Transverse colon (tissue), 3 donors: ENCODE measurements around the gene CDK17.

Experiments used
- POLR2A ChIP-seq: fragments of 450-650 bp; IDR thresholded peaks from one replicate; pipeline ENCODE4 v1.6.1; 2016; ENCODE audit warnings: antibody characterized with exemption, mild to moderate bottlenecking, moderate library complexity
- TF ChIP-seq, protein P1 (sequence below), 5 experiments: fragments of 200-600 bp in 3 of 5; fragments of 450-650 bp in 2 of 5; sonication (generic) in 3 of 5; IDR thresholded peaks; 1 replicate in 2 of 5; 2 replicates in 3 of 5; pipeline ENCODE4 v1.5.1; 2016 to 2017; ENCODE audit warnings: antibody characterized with exemption in 5 of 5, inconsistent platforms in 3 of 5, mild to moderate bottlenecking in 2 of 5, moderate library complexity in 1 of 5

DNA sequence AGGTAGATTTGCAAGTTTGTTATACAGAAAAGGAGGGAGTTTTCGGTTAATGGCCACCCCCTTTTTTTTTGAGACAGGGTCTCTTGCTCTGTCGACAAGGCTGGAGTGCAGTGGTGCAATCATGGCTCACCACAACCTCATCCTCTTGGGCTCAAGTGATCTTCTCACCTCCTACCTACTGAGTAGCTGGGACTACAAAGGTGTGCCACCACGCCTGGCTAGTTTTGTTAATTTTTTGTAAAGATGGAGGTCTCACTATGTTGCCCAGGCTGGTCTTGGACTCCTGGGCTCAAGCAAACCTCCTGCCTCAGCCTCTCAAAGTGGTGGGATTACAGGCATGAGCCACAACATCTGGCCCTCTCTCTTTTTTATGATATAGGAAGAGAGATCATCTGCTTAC is 94.6 kb downstream of the CDK17 start:
- TF ChIP-seq, protein P1, sequence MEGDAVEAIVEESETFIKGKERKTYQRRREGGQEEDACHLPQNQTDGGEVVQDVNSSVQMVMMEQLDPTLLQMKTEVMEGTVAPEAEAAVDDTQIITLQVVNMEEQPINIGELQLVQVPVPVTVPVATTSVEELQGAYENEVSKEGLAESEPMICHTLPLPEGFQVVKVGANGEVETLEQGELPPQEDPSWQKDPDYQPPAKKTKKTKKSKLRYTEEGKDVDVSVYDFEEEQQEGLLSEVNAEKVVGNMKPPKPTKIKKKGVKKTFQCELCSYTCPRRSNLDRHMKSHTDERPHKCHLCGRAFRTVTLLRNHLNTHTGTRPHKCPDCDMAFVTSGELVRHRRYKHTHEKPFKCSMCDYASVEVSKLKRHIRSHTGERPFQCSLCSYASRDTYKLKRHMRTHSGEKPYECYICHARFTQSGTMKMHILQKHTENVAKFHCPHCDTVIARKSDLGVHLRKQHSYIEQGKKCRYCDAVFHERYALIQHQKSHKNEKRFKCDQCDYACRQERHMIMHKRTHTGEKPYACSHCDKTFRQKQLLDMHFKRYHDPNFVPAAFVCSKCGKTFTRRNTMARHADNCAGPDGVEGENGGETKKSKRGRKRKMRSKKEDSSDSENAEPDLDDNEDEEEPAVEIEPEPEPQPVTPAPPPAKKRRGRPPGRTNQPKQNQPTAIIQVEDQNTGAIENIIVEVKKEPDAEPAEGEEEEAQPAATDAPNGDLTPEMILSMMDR (IDR thresholded peaks at IDR 0.05): no peak
- no peak for TF ChIP-seq POLR2A
